RWPE1 (cell line): ENCODE data around the gene FUBP3.

Experiments used
- CTCF ChIA-PET: fragments of 350-600 bp; sonication (Branson Sonifier 250); formaldehyde crosslinking; extraction: SDS; loops from one replicate; lab custom pipeline; 2021; lab: Yijun Ruan, JAX
- POLR2A ChIA-PET: fragments of 400-600 bp; formaldehyde crosslinking; extraction: SDS; loops from one replicate; lab custom pipeline; 2020; ENCODE audit warnings: antibody characterized with exemption; ENCODE audit not compliant: low non-redundant PET; lab: Yijun Ruan, JAX
- DNase-seq: peaks from one replicate; pipeline ENCODE4 v3.0.0; 2012; ENCODE audit warnings: low spot score
- H3K27ac ChIP-seq: fragments of 450-650 bp; 2 replicates; pipeline ENCODE4 v1.5.1; 2017
- CTCF ChIP-seq: fragments of 450-650 bp; conservative IDR thresholded peaks from 2 replicates; pipeline ENCODE4 v1.5.1; 2017; ENCODE audit warnings: low read depth, mild to moderate bottlenecking

Gene FUBP3

GRCh38 chr9:130668196-130668595 lies 88.8 kb downstream of the FUBP3 start:
- CTCF ChIA-PET, result interaction anchor here (0.6 to 1.1 kb wide), 3 partner anchors 11 to 222 kb away, joined by 3 read pairs; no protein-coding TSS in a partner anchor
- TF ChIP-seq CTCF, result no peak
- no peak overlapping the region for H3K27ac ChIP-seq
- POLR2A ChIA-PET, result no interaction called here
- no peak for DNase-seq

GRCh38 chr9:130668659-130669058 lies 89.3 kb downstream of the FUBP3 start:
- TF ChIP-seq CTCF, result no peak
- ChIA-PET CTCF (interaction anchor here (0.7 kb wide), 1 partner anchor 11 kb away, joined by 3 read pairs; no protein-coding TSS in a partner anchor), POLR2A (no interaction called here)
- no peak overlapping the region for H3K27ac ChIP-seq
- no peak for DNase-seq

GRCh38 chr9:130669965-130670364 lies 90.6 kb downstream of the FUBP3 start:
- TF ChIP-seq CTCF, result no peak
- POLR2A ChIA-PET, result no interaction called here
- no peak overlapping the region for H3K27ac ChIP-seq
- CTCF ChIA-PET, result interaction anchor here (0.6 kb wide), 1 partner anchor 174 kb away, joined by 3 read pairs; no protein-coding TSS in a partner anchor
- DNase-seq, result no peak

GRCh38 chr9:130670644-130671043 lies 91.3 kb downstream of the FUBP3 start:
- DNase-seq, result no peak
- CTCF ChIA-PET, result interaction anchor here (0.6 kb wide), 1 partner anchor 928 kb away, joined by 3 read pairs; no protein-coding TSS in a partner anchor
- TF ChIP-seq CTCF, result no peak
- POLR2A ChIA-PET, result no interaction called here
- no peak overlapping the region for H3K27ac ChIP-seq

GRCh38 chr9:130672466-130672865 lies 93.1 kb downstream of the FUBP3 start:
- POLR2A ChIA-PET, result no interaction called here
- H3K27ac ChIP-seq, result no peak overlapping the region

GRCh38 chr9:130672933-130673615 lies 93.7 kb downstream of the FUBP3 start:
- DNase-seq, result no peak
- no peak for TF ChIP-seq CTCF
- no peak overlapping the region for H3K27ac ChIP-seq
- POLR2A ChIA-PET, result no interaction called here
- CTCF ChIA-PET, result no interaction called here

More at GRCh38 chr9:130672466-130672865, 93.1 kb downstream of the FUBP3 start:
- DNase-seq, result no peak
- TF ChIP-seq CTCF, result no peak
- CTCF ChIA-PET, result no interaction called here
